HG02981 (cell line): ENCODE measurements around the gene SGSM2.

ENCODE experiments used
- ATAC-seq: cut with Tn5 transposase; IDR thresholded peaks from one replicate; pipeline ENCODE4 v1.9.1; 2021; ENCODE audit warnings: mild to moderate bottlenecking, moderate library complexity; ENCODE audit not compliant: unreplicated experiment

The SGSM2 gene

DNA sequence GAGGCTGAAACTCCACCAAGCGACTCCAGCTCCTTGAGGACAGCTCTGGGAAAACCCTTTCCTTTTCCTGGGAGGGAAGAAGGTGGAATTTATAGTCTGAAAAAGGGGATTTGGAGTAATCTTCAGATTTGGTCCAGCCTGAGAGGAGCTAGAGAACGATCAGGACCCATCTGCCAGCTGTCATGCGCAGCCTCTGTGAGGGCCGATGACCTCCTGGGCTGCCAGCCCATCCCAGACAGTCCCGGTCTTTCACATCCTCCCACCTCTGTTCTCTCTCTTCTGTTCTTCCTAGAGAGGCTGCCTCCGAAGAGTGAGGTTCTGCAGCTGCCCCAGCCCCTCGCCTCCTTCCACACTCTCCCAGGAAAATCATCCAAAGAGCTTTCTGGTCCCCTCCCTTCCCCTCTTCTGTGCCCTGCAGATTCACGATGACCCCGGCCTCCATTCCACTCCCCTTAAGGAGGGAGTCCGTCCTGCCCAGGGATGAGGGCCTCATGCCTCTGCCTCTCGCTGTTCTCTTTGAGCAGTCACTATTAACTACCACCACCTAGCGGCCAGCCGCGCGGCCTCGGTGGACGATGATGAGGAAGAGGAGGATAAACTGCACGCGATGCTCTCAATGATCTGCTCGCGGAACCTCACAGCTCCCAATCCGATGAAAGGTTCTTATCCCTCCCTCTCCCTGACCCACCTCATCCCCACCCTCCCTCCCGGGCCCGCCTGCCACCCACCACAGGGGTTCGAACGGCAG lies 29.6 kb downstream of the SGSM2 start:
- no peak for ATAC-seq

GRCh38 chr17:2368359-2368758 lies 31.1 kb downstream of the SGSM2 start:
- no peak for ATAC-seq

- ATAC-seq = no peak
Measured at GRCh38 chr17:2369039-2369438, 31.7 kb downstream of the SGSM2 start.

DNA sequence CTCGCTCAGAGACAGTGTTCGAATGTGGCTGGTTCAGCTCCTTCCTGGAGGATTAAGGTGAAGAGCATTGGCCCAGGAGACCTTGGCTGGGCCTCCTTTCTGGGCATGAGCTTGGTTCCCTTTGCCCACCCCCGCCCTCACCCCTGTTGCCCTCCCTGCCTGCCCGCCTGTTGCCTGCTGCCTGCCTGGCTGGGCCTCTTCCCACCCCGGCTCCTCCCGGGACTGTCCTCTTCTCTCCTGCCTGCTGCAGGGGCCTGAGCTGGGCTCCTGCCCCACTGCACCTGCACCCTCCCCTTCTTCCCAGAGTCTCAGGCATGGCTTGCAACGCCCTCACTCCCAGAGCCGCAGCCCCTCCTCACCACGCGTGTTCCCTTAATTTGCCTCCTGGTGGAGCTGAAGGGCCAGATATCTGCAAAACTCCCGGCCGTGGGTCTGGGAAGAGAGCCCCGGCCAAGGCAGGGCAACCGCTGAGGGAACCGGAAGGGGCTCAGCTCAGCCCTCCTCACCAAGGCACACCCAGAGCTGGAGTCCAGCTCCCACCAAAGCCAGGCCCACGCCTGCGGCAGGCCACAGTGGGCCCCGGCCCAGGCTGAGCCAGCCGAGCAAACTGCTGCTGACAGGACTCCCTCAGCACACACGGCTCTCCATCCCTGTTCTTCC lies 32.4 kb downstream of the SGSM2 start:
- no peak for ATAC-seq

GRCh38 chr17:2370211-2370589 lies 32.9 kb downstream of the SGSM2 start:
- no peak for ATAC-seq

- no peak for ATAC-seq
Measured at GRCh38 chr17:2371183-2372130, 34.2 kb downstream of the SGSM2 start.

GRCh38 chr17:2372180-2372579 lies 34.9 kb downstream of the SGSM2 start:
- no peak for ATAC-seq

GRCh38 chr17:2372681-2373080 lies 35.4 kb downstream of the SGSM2 start:
- ATAC-seq = no peak

DNA sequence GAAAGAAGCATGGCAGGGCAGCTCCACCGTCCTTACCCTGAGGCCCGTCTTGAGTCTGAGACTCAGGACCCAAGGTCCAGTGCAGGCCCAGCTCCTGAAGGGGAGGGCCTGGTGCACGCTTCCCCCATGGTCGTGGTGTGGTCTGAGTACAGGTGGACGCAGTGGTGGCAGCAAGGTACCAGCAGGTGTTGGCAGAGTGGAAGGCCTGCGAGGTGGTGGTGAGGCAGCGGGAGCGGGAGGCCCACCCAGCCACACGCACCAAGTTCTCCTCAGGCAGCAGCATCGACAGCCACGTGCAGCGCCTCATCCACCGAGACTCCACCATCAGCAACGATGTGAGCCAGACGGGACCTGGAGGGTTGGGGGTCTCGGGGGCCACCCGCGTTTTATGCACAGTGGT lies 35.9 kb downstream of the SGSM2 start:
- no peak for ATAC-seq

DNA sequence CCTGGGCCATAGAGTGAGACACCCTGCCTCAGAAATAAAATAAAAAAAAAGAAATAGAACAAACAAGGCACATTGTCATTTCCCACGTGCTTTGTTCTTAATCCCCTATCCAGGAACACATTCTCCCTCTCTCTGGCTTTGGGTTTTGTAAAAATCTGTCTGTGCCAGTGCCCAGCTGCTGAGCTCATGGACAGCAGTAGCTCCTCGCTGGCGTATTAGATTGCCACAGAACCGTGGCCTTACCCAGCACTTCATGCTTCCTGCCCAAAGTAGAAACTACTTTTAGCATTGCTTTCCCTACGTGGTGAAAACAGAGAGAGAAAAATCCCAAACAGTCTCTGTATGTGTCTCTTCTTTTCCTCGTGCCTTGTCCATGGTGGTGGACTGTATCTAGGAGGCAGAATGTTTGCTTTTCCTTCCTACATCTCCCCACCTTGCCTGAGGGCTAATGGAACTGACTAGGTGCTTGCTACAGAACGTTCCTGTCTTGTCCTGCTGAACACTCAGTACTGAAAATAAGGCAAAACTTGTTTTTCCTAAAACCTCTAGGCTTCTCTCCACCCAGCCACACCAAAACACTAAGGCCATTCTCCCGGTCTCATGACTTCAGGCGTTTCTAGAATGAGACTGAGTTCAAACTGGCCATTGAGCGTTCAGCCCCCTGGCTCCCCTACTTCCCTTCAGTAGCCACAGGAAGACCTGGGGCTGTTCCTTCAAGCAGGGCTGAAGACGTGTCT lies 37.4 kb downstream of the SGSM2 start:
- no peak for ATAC-seq

DNA sequence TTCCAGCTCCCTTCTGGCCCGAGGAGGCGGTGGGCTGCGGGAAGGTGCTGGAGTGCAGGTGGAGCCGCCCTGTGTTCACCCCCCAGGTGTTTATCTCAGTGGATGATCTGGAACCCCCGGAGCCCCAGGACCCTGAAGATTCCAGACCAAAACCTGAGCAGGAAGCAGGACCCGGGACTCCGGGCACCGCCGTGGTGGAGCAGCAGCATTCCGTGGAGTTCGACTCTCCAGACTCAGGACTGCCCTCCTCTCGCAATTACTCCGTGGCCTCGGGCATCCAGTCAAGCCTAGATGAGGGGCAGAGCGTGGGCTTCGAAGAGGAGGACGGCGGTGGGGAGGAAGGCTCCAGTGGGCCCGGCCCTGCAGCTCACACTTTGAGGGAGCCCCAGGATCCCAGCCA lies 38.1 kb downstream of the SGSM2 start:
- no peak for ATAC-seq

- ATAC-seq = no peak
Measured at GRCh38 chr17:2376107-2376506, 38.8 kb downstream of the SGSM2 start.

- ATAC-seq = no peak
Measured at GRCh38 chr17:2377659-2378058, 40.4 kb downstream of the SGSM2 start.

GRCh38 chr17:2378905-2379304 lies 41.6 kb downstream of the SGSM2 start:
- no peak for ATAC-seq

DNA sequence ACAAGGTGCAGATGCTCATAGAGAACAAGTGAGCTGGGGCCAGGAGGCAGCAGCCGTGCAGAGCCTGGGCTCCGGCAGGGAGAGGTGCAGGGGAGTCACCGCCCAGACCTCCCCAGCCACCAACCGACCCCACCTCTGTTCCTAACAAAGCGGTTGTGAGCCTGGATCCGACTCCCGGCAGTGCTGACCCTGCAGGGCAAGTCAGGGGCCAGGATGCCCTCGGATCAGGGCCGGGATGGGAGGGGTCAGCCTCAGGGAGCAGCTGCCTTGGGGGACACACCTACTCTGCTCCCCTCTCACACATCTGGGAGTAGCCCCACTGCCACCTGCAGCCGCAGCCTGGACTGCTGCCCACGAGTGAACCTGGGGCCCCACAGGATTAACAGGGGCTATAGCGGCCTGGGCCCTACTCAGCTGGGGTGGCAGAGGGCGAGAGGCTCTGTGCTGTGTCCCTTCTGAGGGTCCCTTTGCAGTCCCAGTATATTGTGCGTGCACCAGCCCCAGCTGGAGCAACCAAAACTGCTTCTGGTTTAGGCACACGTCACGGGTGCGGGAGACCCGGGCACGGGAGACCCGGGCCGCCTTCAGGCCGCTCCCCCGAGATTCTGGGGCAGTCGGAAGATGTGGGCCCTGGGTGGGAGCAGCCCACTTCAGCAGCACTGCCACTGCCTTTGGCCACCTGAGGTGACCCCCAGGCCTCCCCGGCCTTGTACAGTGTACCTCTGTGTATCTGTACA lies 42.4 kb downstream of the SGSM2 start:
- no peak for ATAC-seq

GRCh38 chr17:2380226-2380922 lies 43.1 kb downstream of the SGSM2 start:
- no peak for ATAC-seq

DNA sequence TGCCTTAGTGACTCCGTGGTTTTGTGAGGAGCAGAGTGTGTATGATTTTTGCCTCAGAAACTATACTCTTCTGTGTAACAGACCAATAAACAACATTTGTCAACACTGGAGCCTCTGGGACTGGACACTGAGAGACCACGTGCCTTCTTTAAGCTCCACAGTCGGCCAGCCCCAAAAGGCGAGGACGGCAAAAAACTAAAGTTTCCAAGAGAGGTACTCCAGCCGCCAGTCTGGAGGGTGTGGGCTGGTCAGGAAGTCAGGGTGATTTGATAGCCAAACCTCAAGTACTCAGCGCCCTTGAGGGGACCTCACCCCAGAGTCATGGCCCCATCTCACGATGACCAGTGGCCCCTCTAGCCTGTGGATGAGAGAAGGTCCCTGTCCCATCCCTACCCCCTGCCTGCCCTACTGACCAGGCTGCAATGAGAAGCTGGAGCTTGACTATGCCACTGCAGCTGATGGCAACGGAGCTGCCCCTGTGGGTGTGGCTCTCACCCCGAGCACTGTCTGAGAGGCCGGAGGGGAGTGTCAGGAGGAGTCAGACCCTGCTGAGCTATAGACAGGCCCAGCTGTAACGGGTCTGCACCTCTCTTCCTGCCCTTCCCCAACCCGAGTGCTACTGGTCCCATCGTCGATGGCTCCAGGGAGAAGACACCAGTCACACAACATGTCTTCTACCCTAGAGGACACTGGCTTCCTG lies 43.8 kb downstream of the SGSM2 start:
- no peak for ATAC-seq

DNA sequence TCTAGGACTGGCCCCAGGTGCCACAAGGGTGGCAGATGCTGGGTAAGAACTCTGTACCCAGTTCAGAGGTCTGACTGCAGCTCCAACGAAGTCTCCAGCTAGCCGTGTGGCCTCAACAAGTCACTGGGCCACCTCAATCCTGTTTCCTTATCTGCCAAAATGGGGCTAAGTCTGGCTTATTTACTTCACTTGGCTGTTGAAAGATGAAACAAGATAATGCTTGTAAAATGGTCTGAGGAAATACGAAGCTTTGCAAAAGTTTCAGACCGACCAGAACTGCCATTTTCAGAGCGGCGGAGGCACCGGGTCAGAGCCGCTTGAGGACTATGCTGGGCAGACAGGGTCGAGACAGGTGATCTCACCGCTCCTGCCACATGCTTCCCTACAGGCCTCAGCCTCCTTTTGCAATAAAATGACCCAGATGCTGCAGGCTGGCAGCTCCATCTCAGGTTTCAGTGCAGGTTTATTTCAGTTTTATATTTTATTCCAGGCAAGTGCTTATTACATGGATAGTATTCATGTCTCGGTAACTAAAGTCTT lies 46.4 kb downstream of the SGSM2 start:
- no peak for ATAC-seq
